Uterus (tissue), 4 donors: ENCODE results near the gene SBDS. TPM values are rescaled to one million over a fixed set of nuclear protein-coding genes. Genes with fewer than 3 reads are reported as not detected.

Source experiments
- DNase-seq, 2 donors: peaks; one replicate each; pipeline ENCODE4 v3.0.0-alpha.2; 2019 to 2020
- H3K27ac ChIP-seq, 2 donors: fragments of 200-600 bp; sonication (generic); 1 replicate in 1 of 2; 2 replicates in 1 of 2; pipeline ENCODE4 v1.5.1; 2016 to 2018
- H3K27me3 ChIP-seq, 2 donors: fragments of 200-600 bp; sonication (generic); one replicate each; pipeline ENCODE4 v1.5.1; 2018 to 2019; ENCODE audit warnings: control low read depth in 1 of 2
- H3K36me3 ChIP-seq, 2 donors: fragments of 200-600 bp; sonication (generic); one replicate each; pipeline ENCODE4 v1.5.1; 2019; ENCODE audit warnings: control low read depth in 1 of 2
- H3K4me1 ChIP-seq, 2 donors: fragments of 200-600 bp; sonication (generic); one replicate each; pipeline ENCODE4 v1.5.1; 2018 to 2019; ENCODE audit warnings: control low read depth in 1 of 2
- H3K4me3 ChIP-seq, 2 donors: fragments of 200-600 bp; sonication (generic); 1 replicate in 1 of 2; 2 replicates in 1 of 2; pipeline ENCODE4 v1.5.1; 2018 to 2019; ENCODE audit warnings: mild to moderate bottlenecking in 1 of 2
- H3K9me3 ChIP-seq, 2 donors: fragments of 200-600 bp; sonication (generic); one replicate each; pipeline ENCODE4 v1.5.1; 2019; ENCODE audit warnings: control low read depth in 1 of 2
- CTCF ChIP-seq, 4 experiments: fragments of 200-600 bp in 2 of 4; fragments of 450-650 bp in 2 of 4; sonication (generic) in 2 of 4; IDR thresholded peaks; one replicate each; pipeline ENCODE4 v1.5.1; 2016 to 2019; ENCODE audit warnings: antibody characterized with exemption in 4 of 4, mild to moderate bottlenecking in 2 of 4, moderate library complexity in 1 of 4
- POLR2A ChIP-seq, 2 donors: fragments of 450-650 bp; IDR thresholded peaks; one replicate each; pipeline ENCODE4 v1.6.1; 2016; ENCODE audit warnings: antibody characterized with exemption in 2 of 2, mild to moderate bottlenecking in 1 of 2, moderate library complexity in 1 of 2
- intact Hi-C: fragments of 100-400 bp; cut with DNase I; formaldehyde crosslinking; loops from one replicate; pipeline ENCODE4 v1.15.1; 2023; ENCODE audit warnings: low total_unique reads
- small RNA-seq: library from RNA; depleted of rRNA; stranded (forward); fragments of <200 nt; gene quantifications from one replicate; pipeline ENCODE3, GENCODE V24; 2016
- total RNA-seq, 4 donors: library from RNA; depleted of rRNA in 3 of 4; stranded (reverse); fragments of >200 nt in 3 of 4; gene quantifications; one replicate each; pipeline versions ENCODE4 v1.1.0 to v1.2.4, GENCODE V29; 2014 to 2023
- donor health status: DM: yes; HTN: yes; CAD: no.

The SBDS gene
- total RNA-seq, 4 donors from 2014 or later: 57.1 to 134 (median 94.8) TPM

GRCh38 chr7:66950311-66950710, 45.1 kb downstream of the SBDS start:
- TF ChIP-seq POLR2A (IDR thresholded peaks at IDR 0.05) (no peak), CTCF (IDR thresholded peaks at IDR 0.05) (no peak)
- Histone ChIP-seq H3K36me3 (no peaks in the 10 kb centered on the region), H3K27me3 (no peaks in the 10 kb centered on the region), H3K9me3 (no peaks in the 10 kb centered on the region), H3K27ac (no peak overlapping the region), H3K4me1 (no peaks in the 10 kb centered on the region), H3K4me3 (no peak overlapping the region)
- DNase-seq: no peak
- intact Hi-C loops: no loop called here

- no peaks in the 10 kb centered on the region for H3K27me3 ChIP-seq
- no peak overlapping the region for H3K4me3 ChIP-seq
- no peak for DNase-seq
- H3K27ac ChIP-seq: no peak overlapping the region
- H3K36me3 ChIP-seq: no peaks in the 10 kb centered on the region
- intact Hi-C loops: no loop called here
- H3K4me1 ChIP-seq: no peaks in the 10 kb centered on the region
- H3K9me3 ChIP-seq: no peaks in the 10 kb centered on the region
- TF ChIP-seq POLR2A (IDR thresholded peaks at IDR 0.05) (no peak), CTCF (IDR thresholded peaks at IDR 0.05) (no peak)
These were observed 46.8 kb downstream of the SBDS start for GRCh38 chr7:66948480-66949109.

- Histone ChIP-seq H3K27ac (no peak overlapping the region), H3K36me3 (no peaks in the 10 kb centered on the region), H3K27me3 (no peaks in the 10 kb centered on the region), H3K9me3 (no peaks in the 10 kb centered on the region), H3K4me1 (no peaks in the 10 kb centered on the region), H3K4me3 (no peak overlapping the region)
- intact Hi-C loops: no loop called here
- no peak for TF ChIP-seq POLR2A (IDR thresholded peaks at IDR 0.05)
- no peak for TF ChIP-seq CTCF (IDR thresholded peaks at IDR 0.05)
- DNase-seq: no peak
These were observed 48.8 kb downstream of the SBDS start for GRCh38 chr7:66946545-66946944.

GRCh38 chr7:66939325-66939724, 56.1 kb downstream of the SBDS start:
- H3K36me3 ChIP-seq: no peaks in the 10 kb centered on the region
- H3K27ac ChIP-seq: no peak overlapping the region
- intact Hi-C loops: no loop called here
- H3K27me3 ChIP-seq: no peaks in the 10 kb centered on the region
- H3K4me3 ChIP-seq: no peak overlapping the region
- TF ChIP-seq POLR2A (IDR thresholded peaks at IDR 0.05): no peak
- TF ChIP-seq CTCF (IDR thresholded peaks at IDR 0.05): no peak
- no peaks in the 10 kb centered on the region for H3K9me3 ChIP-seq
- DNase-seq: no peak
- no peaks in the 10 kb centered on the region for H3K4me1 ChIP-seq

GRCh38 chr7:66937940-66938339, 57.4 kb downstream of the SBDS start:
- Histone ChIP-seq H3K27ac (no peak overlapping the region), H3K27me3 (no peaks in the 10 kb centered on the region), H3K9me3 (no peaks in the 10 kb centered on the region), H3K36me3 (no peaks in the 10 kb centered on the region), H3K4me3 (no peak overlapping the region), H3K4me1 (no peaks in the 10 kb centered on the region)
- DNase-seq: no peak
- intact Hi-C loops: no loop called here
- TF ChIP-seq POLR2A (IDR thresholded peaks at IDR 0.05): no peak

Small RNA genes lying within 50 kb of the gene (small RNA-seq; reads per million reads assigned to genes)
- gene RN7SL43P: not detected

Other genes with a start within 250 kb of the SBDS start
- gene TMEM248, start 74.4 kb downstream of the SBDS start, total RNA-seq: 100 to 1,000 TPM in 1 of 4 donors, 10 to 100 TPM in 3; 68.5 to 113 (median 83.4) TPM
- 10 to 100 TPM; 28.1 to 57.9 (median 36.4) TPM for gene TYW1, start 1.2 kb upstream of the SBDS start, total RNA-seq